PC-9 (cell line): ENCODE data around the gene NDUFAF4.

ENCODE experiments used
- CTCF ChIP-seq: fragments of 200-600 bp; sonication (generic); conservative IDR thresholded peaks from 2 replicates; pipeline ENCODE4 v1.6.1; 2017; ENCODE audit warnings: mixed run types, antibody characterized with exemption, mild to moderate bottlenecking, moderate library complexity
- EZH2 ChIP-seq: fragments of 200-600 bp; sonication (generic); IDR thresholded peaks from 2 replicates; pipeline ENCODE4 v1.8.0; 2017; ENCODE audit warnings: antibody characterized with exemption, low read depth

DNA sequence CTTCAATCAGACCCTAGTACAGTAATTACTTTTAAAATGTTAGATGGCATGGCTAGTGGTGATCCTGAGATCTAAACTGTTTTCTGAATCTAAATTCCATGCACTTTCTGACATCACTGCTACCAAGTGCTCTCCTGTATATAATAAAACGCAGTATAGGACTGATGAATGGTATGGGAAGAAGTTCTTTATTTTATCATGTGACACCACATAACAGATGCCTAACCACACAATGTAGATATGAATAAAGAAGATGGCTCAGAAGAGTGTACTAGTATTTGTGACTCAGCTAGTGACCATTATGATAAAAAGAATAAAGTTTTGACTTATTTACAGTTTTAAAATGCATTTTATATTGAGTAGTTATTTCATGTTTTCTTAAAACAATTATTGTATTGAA, 8.5 kb downstream of the NDUFAF4 start:
- TF ChIP-seq CTCF (no peak), EZH2 (no peak)
